ENCODE results near the gene EPRS1.

Gene EPRS1

DNA sequence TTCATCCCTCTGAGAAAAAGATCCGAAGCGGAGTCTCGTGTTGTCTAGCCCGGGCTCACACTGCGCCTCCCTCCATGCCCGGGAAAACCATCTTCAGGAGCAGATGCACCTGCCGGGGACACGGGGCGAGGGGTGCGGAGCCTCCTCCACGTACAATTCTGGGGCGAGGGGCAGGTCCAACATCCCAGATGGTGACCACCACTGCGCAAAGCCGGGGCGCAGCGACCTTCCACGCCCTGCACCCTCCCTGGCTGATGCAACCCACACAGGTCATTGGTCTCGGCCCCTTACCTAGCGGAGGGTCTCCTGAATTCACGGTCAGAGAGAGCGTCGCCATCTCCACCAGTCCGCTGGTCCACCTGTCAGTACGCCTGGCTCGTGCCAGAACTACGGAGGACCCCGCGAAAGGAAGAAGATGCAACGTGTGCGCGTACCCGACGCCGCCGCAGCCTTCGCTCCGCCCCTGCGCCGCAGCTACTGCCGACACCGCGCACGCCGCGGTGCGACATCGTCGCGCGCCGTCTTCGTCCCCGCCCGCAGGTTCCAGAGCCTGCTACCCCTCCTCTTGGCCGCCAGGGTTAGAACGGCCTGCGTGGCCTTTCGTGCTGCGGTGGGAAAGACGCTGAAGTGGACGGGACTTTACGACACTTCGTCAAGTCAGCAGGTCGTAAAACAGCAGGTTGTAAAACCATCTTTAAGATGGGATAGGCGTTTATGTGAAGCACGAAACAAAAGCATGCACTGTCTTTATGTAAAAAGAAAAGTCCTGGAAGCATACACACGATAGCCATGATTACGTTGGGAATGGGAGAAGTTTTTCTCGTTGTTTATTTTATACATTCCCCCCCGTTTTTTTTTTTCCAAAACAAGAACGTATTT, at the start of gene EPRS1:
Gene EPRS1 (minus strand): TSS at position 454 of the 879 bp plus-strand sequence. CDS start 117 bp downstream, at position 337.
- peak; percentile 98 for DNase-seq

GRCh38 chr1:220094016-220094911, 48.0 kb upstream of the EPRS1 start, which contains the start of gene IARS2:
IARS2 (plus strand) TSS chr1:220094132; CDS start chr1:220094217, 85 bp downstream.
- peak; percentile 92 for DNase-seq

DNA sequence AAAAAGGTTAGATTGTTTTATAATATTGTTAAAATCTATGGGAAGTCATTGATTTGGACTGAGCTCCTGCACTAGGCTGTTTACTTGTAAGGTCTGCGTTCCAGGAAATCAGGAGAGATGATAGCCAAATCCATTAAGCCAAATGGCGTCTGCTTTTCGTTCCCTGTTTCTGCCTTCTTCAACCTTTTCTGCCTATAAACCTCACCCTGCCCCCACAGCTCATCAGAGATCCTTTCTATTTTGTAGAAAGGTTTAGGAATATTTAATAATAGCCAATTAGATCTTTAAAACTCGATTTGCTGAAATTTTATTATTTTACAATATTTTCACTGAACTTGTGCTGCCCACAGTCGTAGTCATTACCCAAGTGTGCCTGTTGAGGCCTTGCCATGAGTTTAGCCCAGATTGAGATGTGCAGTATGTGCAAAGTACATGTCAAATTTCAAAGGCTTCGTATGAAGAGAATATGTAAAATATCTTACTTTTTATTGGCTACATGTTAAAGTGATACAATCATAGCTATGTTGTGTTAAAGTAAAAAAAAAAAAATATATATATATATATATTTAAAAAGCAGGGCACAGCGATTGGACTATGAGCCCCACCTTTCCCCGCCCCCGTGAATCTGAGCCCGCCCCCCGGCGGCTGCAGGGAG, 47.2 kb upstream of the EPRS1 start:
- DNase-seq: no peak

GRCh38 chr1:220092694-220093093, 46.4 kb upstream of the EPRS1 start:
- no peak for DNase-seq

DNA sequence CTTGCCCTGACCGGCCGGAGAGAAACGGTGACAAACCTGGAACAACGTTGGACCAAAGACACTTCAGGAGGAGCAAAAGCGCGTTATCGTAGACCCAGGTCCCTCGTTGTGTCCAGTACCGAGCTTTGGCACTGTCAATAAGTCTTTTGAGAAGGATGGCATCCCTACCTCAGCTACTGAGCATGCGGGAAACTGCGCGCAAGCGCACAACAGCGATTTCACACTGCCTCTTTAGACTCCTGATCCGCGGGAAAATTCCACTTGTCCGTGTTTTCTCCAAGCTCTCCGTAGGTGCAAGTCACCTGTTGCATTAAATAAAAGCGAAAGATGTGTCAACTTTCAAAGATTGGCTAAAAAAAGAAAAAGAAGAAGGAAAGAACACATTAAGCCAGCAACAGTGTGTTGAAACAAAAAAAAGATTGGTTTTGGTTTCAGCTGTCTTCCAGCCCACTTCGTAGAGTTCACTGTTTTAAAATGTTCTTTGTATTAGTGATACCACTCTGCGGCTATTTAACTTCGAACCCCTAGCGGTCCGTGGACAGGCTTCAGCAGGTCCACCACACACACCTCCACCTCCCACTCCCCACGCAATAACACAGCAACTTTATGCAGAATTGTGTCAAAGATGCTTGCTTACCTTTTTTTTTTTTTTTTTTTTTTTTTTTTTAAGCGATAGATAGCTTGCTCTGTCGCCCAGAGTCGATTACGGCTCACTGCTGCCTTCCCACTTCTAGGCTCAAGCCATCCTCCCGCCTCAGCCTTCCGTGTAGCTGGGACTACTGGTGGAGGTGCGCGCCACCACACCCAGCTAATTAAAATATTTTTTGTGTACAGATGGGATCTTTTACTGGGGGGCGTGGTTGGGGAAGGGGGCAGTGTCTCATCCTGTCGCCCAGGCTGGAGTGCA, 43.6 kb upstream of the EPRS1 start, which contains the start of gene BPNT1:
Gene BPNT1 (minus strand): TSS at position 139 of the 907 bp plus-strand sequence. CDS start 9,942 bp downstream, outside the sequence.
- DNase-seq: peak; percentile 96

- peak; percentile 70 for DNase-seq
These were observed 40.0 kb upstream of the EPRS1 start for GRCh38 chr1:220086261-220086686.

DNA sequence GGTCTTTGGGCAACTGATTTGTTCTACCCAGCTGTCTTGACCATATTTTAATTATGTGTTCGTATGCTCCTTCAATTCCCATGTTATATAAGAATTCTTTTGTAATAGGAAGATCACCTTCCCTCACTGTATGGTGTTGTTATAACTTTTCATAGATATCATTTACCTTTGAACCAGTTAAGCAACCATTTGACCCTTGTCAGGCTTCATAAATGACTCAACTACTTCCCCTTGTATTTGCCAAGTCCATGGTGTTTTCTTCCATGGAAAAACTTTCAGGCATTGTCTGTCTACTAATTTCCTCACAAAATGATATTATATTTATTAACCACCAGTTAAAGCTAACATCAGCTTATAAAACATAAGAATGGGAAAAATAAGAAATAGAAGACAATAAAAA, 38.2 kb upstream of the EPRS1 start:
- DNase-seq: no peak

DNA sequence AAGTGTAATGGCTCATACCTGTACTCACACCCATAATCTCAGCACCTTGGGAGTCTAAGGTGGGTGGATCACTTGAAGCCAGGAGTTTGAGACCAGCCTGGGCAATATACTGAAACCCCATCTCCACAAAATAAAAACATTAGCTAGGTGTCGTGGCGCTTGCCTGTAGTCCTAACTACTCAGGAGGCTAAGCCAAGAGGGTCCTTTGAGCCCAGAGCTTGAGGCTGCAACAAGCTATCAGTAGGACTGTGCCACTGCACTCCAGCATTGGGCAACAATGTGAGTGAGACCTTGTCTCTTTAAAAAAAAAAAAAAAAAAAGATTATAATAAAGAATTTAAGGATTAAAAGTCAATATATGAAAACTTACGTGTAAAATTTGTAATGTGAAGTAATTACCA, 31.6 kb upstream of the EPRS1 start:
- DNase-seq: no peak

- DNase-seq: no peak
These were observed 30.8 kb upstream of the EPRS1 start for GRCh38 chr1:220076861-220077762.

DNA sequence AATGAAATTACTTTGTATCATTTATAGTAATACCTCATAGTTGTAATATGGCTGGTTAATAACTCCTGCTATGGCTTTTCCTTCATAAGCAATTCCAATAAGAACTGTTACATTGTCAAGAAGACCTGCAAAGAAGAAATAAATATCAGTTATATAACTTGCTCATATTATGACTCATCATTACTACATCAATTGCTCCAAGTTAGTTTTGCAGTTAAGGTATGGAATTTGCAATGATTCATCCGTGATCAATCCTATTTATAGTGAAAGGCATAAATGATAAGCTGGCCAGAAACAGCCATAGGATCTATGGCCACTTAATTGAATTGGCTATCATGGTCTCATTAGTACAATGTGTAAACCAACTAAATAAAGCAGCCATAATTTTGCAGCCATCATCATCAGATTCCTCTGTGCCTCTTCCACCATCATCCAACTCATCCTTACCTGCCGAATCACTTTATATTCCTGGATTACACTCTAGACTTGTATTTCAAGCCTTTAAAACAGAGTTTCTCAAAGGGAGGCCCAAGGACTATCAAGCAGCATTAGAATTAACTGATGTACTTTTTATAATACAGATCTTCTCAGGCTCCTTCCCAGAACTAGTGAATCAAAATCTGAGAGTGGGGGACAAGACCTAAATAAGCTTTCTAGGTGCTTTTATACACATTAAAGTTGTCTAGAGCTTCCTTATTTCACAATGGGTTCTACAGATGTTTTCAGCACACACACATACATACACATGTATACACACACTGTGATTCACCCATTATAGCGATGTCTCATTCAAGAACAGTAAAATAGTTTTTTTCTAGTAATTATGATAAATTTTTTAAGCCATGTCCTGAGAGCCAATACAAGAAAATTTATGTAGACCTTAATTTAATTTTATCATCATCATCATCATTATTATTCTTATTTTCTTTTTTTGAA, 21.2 kb upstream of the EPRS1 start:
- DNase-seq: no peak

DNA sequence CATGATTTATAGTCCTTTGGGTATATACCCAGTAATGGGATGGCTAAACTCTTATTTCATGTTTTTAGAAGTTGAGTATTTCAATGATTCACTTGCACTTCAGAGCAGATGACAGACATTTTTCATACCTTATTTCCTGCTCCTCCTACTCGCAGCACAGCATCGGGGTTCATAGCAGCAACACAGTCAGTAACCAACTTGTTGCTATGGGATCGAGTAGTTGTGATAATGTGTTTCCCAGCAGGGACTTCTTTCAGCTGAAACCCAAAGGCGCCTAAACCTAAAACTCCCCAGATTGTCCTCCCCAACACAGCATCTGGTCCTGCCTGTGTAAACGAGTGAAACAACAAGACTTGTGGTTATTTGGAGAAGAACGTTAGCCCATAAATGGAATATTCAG, 16.3 kb upstream of the EPRS1 start:
- no peak for DNase-seq

DNA sequence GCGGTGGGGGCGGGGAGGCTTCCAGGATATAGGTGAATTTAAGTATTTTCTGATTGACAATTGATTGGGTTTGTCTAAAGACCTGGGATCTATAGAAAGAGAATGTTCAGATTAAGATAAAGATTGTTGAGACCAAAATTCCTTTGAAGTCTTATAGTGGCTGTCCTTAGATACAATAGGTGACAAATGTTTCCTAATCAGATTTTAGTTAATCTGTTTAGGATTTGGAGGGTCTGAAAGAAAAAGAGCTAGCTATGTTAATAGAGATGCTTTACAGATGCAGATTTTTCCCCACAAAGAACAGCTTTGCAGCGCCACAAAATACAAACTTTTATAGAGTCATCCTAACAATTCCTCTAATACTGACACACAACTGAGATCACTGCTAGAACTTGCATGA, 14.6 kb upstream of the EPRS1 start:
- DNase-seq: no peak

GRCh38 chr1:220056374-220056773, 10.1 kb upstream of the EPRS1 start:
- no peak for DNase-seq

GRCh38 chr1:220045356-220046051, 801 bp downstream of the EPRS1 start:
- DNase-seq: no peak

- no peak for DNase-seq
These were observed 1.5 kb downstream of the EPRS1 start for GRCh38 chr1:220044678-220045355.

DNA sequence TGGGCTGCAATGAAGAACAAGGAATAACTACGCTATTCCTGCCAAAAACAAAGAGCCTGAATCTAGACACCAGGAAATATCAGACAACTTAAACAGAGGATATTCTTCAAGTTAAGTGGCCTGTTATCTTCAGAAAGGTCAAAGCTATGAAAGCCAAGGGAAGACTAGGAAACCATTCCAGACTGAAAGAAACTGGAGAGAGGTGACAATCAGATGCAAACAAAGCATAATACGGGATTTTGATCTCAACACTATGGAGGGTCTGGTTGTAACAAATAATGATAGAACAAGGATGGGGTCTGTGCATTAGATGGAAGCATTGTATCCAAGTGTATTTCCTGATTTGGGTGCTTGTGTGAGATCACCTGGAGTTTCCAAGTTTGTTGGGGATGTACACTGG, 2.7 kb downstream of the EPRS1 start:
- no peak for DNase-seq

DNA sequence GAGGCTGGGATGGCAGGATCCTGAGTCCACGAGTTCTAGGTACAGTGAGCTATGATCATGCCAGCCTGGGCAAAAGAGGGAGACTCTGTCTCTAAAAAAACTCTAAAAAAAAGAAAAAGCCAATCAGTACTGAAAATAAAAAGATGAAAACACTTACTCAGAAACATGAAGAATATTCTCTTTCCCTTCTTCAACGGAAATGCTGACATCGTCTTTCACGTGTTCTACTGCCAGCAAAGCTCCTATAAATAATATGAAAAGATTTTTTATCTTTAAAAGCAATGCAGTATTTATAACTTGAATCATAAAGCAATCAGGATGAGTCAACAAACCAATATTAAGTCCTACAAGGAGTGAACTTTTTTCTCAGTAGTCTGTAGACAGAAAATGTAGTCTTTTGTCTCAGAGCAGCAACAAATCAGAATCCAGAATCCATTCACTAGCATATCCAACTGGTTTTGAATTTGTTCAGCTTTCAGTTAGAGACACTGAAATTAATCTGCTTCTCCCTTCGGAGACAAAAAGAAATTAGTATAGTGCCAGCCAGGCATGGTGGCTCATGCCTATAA, 6.2 kb downstream of the EPRS1 start:
- DNase-seq: no peak

- no peak for DNase-seq
These were observed 7.7 kb downstream of the EPRS1 start for GRCh38 chr1:220038640-220039039.

Measured in islet precursor cell (in vitro differentiated cells).